ENCODE measurements around the gene HSF2. TPM values are rescaled to one million over a fixed set of nuclear protein-coding genes. Genes with fewer than 3 reads are reported as not detected.
A peak's percentile ranks its signal among the peaks of the same experiment; 100 is the strongest.

The HSF2 gene
- total RNA-seq, 4 donors from 2014 or later: 44.2 to 92.1 (median 68.3) TPM

DNA sequence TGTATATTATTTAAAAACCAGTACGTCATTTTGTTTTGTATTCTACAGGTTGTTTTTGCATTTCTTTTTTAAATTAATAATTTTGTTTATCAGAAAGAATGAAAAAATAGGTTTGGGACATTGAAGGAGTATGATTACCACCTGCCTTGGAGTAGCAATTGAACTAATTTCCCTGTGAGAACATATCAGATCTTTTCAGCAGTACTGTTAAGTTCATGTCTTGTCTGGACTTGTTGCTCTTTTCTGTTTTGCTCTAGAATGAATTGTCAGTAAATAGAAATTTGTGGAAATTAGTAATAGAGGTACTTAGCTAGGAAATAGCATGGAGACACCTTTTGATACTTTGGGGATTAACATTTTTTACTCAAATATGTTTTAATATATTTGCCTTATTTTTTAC, 24.3 kb downstream of the HSF2 start:
- DNase-seq (no peak), ATAC-seq (no peak)
- Histone ChIP-seq H3K4me3 (no peak overlapping the region), H3K27ac (no peak overlapping the region), H3K9me3 (no peaks in the 10 kb centered on the region), H3K4me1 (peaks cover 0 to under 1% of the 10 kb centered on the region in 2 donors), H3K36me3 (peaks cover 3 to 75% of the 10 kb centered on the region in 2 donors), H3K27me3 (no peaks in the 10 kb centered on the region)
- in situ Hi-C loops (cut with MboI; ENCODE audit: low sequenced_read_pairs in 4 of 4) (no loop called here), intact Hi-C loops (cut with DNase I; ENCODE audit: low total_unique reads) (no loop called here)
- no peak for TF ChIP-seq POLR2A (IDR thresholded peaks at IDR 0.05)
- TF ChIP-seq, protein P1, sequence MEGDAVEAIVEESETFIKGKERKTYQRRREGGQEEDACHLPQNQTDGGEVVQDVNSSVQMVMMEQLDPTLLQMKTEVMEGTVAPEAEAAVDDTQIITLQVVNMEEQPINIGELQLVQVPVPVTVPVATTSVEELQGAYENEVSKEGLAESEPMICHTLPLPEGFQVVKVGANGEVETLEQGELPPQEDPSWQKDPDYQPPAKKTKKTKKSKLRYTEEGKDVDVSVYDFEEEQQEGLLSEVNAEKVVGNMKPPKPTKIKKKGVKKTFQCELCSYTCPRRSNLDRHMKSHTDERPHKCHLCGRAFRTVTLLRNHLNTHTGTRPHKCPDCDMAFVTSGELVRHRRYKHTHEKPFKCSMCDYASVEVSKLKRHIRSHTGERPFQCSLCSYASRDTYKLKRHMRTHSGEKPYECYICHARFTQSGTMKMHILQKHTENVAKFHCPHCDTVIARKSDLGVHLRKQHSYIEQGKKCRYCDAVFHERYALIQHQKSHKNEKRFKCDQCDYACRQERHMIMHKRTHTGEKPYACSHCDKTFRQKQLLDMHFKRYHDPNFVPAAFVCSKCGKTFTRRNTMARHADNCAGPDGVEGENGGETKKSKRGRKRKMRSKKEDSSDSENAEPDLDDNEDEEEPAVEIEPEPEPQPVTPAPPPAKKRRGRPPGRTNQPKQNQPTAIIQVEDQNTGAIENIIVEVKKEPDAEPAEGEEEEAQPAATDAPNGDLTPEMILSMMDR (IDR thresholded peaks at IDR 0.05 in 4 of 5, conservative IDR thresholded peaks at IDR 0.05 in 1 of 5): no peak

DNA sequence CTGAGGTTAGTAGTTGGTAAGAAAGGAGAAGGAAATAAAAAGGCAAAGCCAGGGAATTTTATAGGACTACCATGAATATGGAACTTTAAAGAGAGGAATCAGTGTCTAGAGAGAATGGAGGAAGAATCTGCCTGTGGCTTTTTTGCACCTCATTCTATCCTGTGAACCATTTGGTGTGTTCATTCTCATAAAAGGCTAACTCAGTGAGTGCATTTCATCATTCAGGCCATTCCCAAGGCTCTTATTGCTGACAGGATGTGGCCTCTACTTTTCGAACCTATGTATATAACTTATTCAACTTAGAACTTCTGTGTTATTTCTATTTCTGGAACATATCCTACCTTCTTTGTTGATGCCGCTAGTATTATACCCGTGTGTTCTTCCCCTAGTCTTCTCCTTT, 27.1 kb downstream of the HSF2 start:
- intact Hi-C loops (cut with DNase I; ENCODE audit: low total_unique reads) (no loop called here), in situ Hi-C loops (cut with MboI; ENCODE audit: low sequenced_read_pairs in 4 of 4) (no loop called here)
- no peak overlapping the region for H3K4me3 ChIP-seq
- no peaks in the 10 kb centered on the region for H3K9me3 ChIP-seq
- H3K36me3 ChIP-seq: peaks cover 3 to 65% of the 10 kb centered on the region in 2 donors
- H3K4me1 ChIP-seq: peaks cover 10 to 13% of the 10 kb centered on the region in 2 donors
- peak overlapping the region in 2 of 4 donors; percentile 7 to 17 for H3K27ac ChIP-seq
- TF ChIP-seq POLR2A (IDR thresholded peaks at IDR 0.05): no peak
- no peaks in the 10 kb centered on the region for H3K27me3 ChIP-seq
- ATAC-seq (no peak), DNase-seq (no peak)

DNA sequence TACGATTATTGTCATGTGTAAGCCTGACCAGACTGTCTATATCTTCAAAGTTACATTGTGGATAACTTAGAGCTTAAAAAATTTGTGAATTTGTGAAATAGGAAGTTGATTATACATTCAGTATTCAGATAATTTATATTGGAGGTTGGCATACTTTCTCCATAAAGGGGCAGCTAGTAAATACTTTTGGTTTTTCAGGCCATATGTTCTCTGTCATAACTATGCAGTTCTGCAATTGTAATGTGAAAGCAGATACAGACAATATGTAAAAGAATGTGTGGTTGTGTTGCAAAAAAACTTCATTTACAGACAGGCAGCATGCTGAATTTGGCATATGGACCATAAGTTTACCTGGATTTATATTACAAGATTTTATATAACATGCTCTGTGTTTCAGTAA, 29.3 kb downstream of the HSF2 start:
- Histone ChIP-seq H3K4me1 (peaks cover 13 to 18% of the 10 kb centered on the region in 2 donors), H3K27me3 (no peaks in the 10 kb centered on the region), H3K36me3 (peaks cover 3 to 67% of the 10 kb centered on the region in 2 donors), H3K4me3 (no peak overlapping the region), H3K27ac (peak overlapping the region in 3 of 4 donors; percentile 23 to 48 (median 27)), H3K9me3 (no peaks in the 10 kb centered on the region)
- TF ChIP-seq, protein P1 (IDR thresholded peaks at IDR 0.05 in 4 of 5, conservative IDR thresholded peaks at IDR 0.05 in 1 of 5): no peak
- TF ChIP-seq POLR2A (IDR thresholded peaks at IDR 0.05): no peak
- DNase-seq (no peak), ATAC-seq (no peak)
- in situ Hi-C loops (cut with MboI; ENCODE audit: low sequenced_read_pairs in 4 of 4) (no loop called here), intact Hi-C loops (cut with DNase I; ENCODE audit: low total_unique reads) (no loop called here)

DNA sequence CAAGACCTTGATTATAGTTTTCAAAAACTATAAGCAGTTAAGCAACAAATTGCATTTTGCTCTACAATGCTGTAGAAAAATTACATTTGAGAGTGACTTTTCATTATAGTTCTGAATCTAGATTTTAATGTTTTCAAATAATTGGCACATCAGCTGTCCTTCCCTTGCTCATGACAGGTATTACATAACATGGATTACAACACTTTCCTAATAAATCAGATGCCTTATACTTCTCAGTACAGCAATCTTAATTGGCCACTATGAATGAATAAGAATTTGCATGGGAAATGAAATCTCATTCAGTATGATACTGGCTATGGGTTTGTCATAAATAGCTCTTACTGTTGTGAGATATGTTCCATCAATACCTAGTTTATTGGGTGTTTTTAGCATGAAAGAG, 29.9 kb downstream of the HSF2 start:
- Histone ChIP-seq H3K36me3 (peaks cover 3 to 66% of the 10 kb centered on the region in 2 donors), H3K4me3 (no peak overlapping the region), H3K4me1 (peaks cover 13 to 20% of the 10 kb centered on the region in 2 donors), H3K27ac (peak overlapping the region in 3 of 4 donors; percentile 23 to 48 (median 27)), H3K9me3 (no peaks in the 10 kb centered on the region), H3K27me3 (no peaks in the 10 kb centered on the region)
- TF ChIP-seq, protein P1 (IDR thresholded peaks at IDR 0.05 in 4 of 5, conservative IDR thresholded peaks at IDR 0.05 in 1 of 5): no peak
- no peak for TF ChIP-seq POLR2A (IDR thresholded peaks at IDR 0.05)
- intact Hi-C loops (cut with DNase I; ENCODE audit: low total_unique reads) (no loop called here), in situ Hi-C loops (cut with MboI; ENCODE audit: low sequenced_read_pairs in 4 of 4) (no loop called here)
- DNase-seq: no peak
- ATAC-seq: peak in 1 of 2 donors; percentile 43

DNA sequence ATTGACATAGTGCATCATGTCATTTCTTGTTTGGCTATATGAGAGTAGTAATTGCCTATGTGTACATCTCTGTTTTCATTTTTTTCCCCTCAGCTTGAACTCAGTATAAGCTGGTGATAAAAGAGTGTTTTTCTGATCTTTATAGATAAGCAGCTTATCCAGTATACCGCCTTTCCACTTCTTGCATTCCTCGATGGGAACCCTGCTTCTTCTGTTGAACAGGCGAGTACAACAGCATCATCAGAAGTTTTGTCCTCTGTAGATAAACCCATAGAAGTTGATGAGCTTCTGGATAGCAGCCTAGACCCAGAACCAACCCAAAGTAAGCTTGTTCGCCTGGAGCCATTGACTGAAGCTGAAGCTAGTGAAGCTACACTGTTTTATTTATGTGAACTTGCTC, 32.3 kb downstream of the HSF2 start:
- peaks cover 13 to 20% of the 10 kb centered on the region in 2 donors for H3K4me1 ChIP-seq
- H3K36me3 ChIP-seq: peaks cover 0 to 56% of the 10 kb centered on the region in 2 donors
- TF ChIP-seq, protein P1 (IDR thresholded peaks at IDR 0.05 in 4 of 5, conservative IDR thresholded peaks at IDR 0.05 in 1 of 5): no peak
- no peak for TF ChIP-seq POLR2A (IDR thresholded peaks at IDR 0.05)
- intact Hi-C loops (cut with DNase I; ENCODE audit: low total_unique reads) (no loop called here), in situ Hi-C loops (cut with MboI; ENCODE audit: low sequenced_read_pairs in 4 of 4) (no loop called here)
- ATAC-seq (no peak), DNase-seq (no peak)
- no peak overlapping the region for H3K27ac ChIP-seq
- no peaks in the 10 kb centered on the region for H3K9me3 ChIP-seq
- no peak overlapping the region for H3K4me3 ChIP-seq
- H3K27me3 ChIP-seq: no peaks in the 10 kb centered on the region
